Measurements from ENCODE around the gene ARL6IP5. TPM values are rescaled to one million over a fixed set of nuclear protein-coding genes. Genes with fewer than 3 reads are reported as not detected.

ARL6IP5 gene
- polyA plus RNA-seq, 3 donors = 69.3 to 458 (median 430) TPM

GRCh38 chr3:69097407-69098086 lies 12.8 kb downstream of the ARL6IP5 start:
- Mint-ChIP-seq H3K36me3 (peaks cover 27 to 36% of the 10 kb centered on the region in 2 donors), H3K4me3 (peak overlapping the region; percentile 53 to 56), H3K9me3 (peaks cover 0 to 2% (median 0%) of the 10 kb centered on the region in 7 donors), H3K4me1 (peaks cover 68% of the 10 kb centered on the region), H3K27ac (peak overlapping the region; percentile 15 to 89 (median 64)), H3K27me3 (ENCODE audit: low read depth in 3 of 3) (peaks cover 0 to 3% (median 0%) of the 10 kb centered on the region in 3 donors)
- H3K4me1 ChIP-seq (ENCODE audit: control insufficient read depth in 1 of 2, insufficient read depth in 2 of 2, low read length in 2 of 2) = peaks cover 64 to 75% of the 10 kb centered on the region in 2 donors
- no peak for DNase-seq
- intact Hi-C loops (cut with micrococcal nuclease) = no loop called here
- no peak overlapping the region for H3K9ac ChIP-seq (ENCODE audit: insufficient read depth, low read length, poor library complexity, severe bottlenecking)
- H2AFZ ChIP-seq (ENCODE audit: insufficient read depth, low read depth, low read length, poor library complexity, severe bottlenecking) = no peak overlapping the region
- H4K20me1 ChIP-seq (ENCODE audit: insufficient read depth, low read length) = peaks cover 90% of the 10 kb centered on the region
- H3K9me3 ChIP-seq (replicated peaks in 1 of 2; ENCODE audit: control insufficient read depth in 1 of 2, insufficient read depth in 1 of 2, low read length in 2 of 2) = no peaks in the 10 kb centered on the region
- 0% methylated on average over 1 of the region's 9 CpGs for WGBS (ENCODE audit: insufficient coverage)
- TF ChIP-seq CTCF (IDR thresholded peaks at IDR 0.05) = no peak
- H3K36me3 ChIP-seq (replicated peaks in 1 of 2; ENCODE audit: control insufficient read depth in 1 of 2, insufficient read depth in 2 of 2, low read length in 2 of 2) = peaks cover 14 to 32% of the 10 kb centered on the region in 2 donors
- no peaks in the 10 kb centered on the region for H3K27me3 ChIP-seq (ENCODE audit: control insufficient read depth in 2 of 2, insufficient read depth in 2 of 2, low read length in 2 of 2)
- peak overlapping the region; percentile 13 for H3K4me2 ChIP-seq (replicated peaks; ENCODE audit: extremely low read depth, low read length, poor library complexity, severe bottlenecking)
- no peak overlapping the region for H3K4me3 ChIP-seq (replicated peaks in 1 of 3; ENCODE audit: low read depth in 2 of 3, low read length in 3 of 3)
- H3K79me2 ChIP-seq (ENCODE audit: insufficient read depth, low read length) = peaks cover 100% of the 10 kb centered on the region
- peak overlapping the region; percentile 8 to 66 for H3K27ac ChIP-seq (ENCODE audit: low read depth in 1 of 2, low read length in 2 of 2)

GRCh38 chr3:69099576-69099975 lies 14.8 kb downstream of the ARL6IP5 start:
- H3K4me1 ChIP-seq (ENCODE audit: control insufficient read depth in 1 of 2, insufficient read depth in 2 of 2, low read length in 2 of 2) = peaks cover 52 to 62% of the 10 kb centered on the region in 2 donors
- peaks cover 59% of the 10 kb centered on the region for H3K4me1 Mint-ChIP-seq
- peaks cover 94% of the 10 kb centered on the region for H3K79me2 ChIP-seq (ENCODE audit: insufficient read depth, low read length)

More at GRCh38 chr3:69099576-69099975, 14.8 kb downstream of the ARL6IP5 start:
- Mint-ChIP-seq H3K27ac (peak overlapping the region in 3 of 7 donors; percentile 30 to 84 (median 46)), H3K27me3 (ENCODE audit: low read depth in 3 of 3) (peaks cover 0 to 3% (median 0%) of the 10 kb centered on the region in 3 donors), H3K4me3 (no peak overlapping the region), H3K36me3 (peaks cover 41 to 49% of the 10 kb centered on the region in 2 donors), H3K9me3 (peaks cover 0 to 2% (median 0%) of the 10 kb centered on the region in 7 donors)
- no peak overlapping the region for H3K9ac ChIP-seq (ENCODE audit: insufficient read depth, low read length, poor library complexity, severe bottlenecking)
- H3K4me2 ChIP-seq (replicated peaks; ENCODE audit: extremely low read depth, low read length, poor library complexity, severe bottlenecking) = no peak overlapping the region
- no peak overlapping the region for H3K4me3 ChIP-seq (replicated peaks in 1 of 3; ENCODE audit: low read depth in 2 of 3, low read length in 3 of 3)
- no CpG with 5 or more reads among the region's 4 CpGs for WGBS (ENCODE audit: insufficient coverage)
- H3K36me3 ChIP-seq (replicated peaks in 1 of 2; ENCODE audit: control insufficient read depth in 1 of 2, insufficient read depth in 2 of 2, low read length in 2 of 2) = peaks cover 34 to 52% of the 10 kb centered on the region in 2 donors
- TF ChIP-seq CTCF (IDR thresholded peaks at IDR 0.05) = no peak
- H3K9me3 ChIP-seq (replicated peaks in 1 of 2; ENCODE audit: control insufficient read depth in 1 of 2, insufficient read depth in 1 of 2, low read length in 2 of 2) = no peaks in the 10 kb centered on the region
- peaks cover 94% of the 10 kb centered on the region for H4K20me1 ChIP-seq (ENCODE audit: insufficient read depth, low read length)
- peak overlapping the region in 1 of 2 donors; percentile 56 for H3K27ac ChIP-seq (ENCODE audit: low read depth in 1 of 2, low read length in 2 of 2)
- no peak overlapping the region for H2AFZ ChIP-seq (ENCODE audit: insufficient read depth, low read depth, low read length, poor library complexity, severe bottlenecking)
- H3K27me3 ChIP-seq (ENCODE audit: control insufficient read depth in 2 of 2, insufficient read depth in 2 of 2, low read length in 2 of 2) = no peaks in the 10 kb centered on the region
- intact Hi-C loops (cut with micrococcal nuclease) = no loop called here
- no peak for DNase-seq
